NCI-H1092 treated with DMSO at 0.1 percent for 48 hours (cell line): ENCODE data around the gene RPH3AL.
"Not testable (repeated sequence)": the region's sequence is repeated elsewhere in the genome, so short reads cannot be mapped to it uniquely, and the experiment has no call there.

Experiments used
- DNase-seq: peaks from one replicate; lab custom pipeline; 2025; lab: John Stamatoyannopoulos, UW

Gene RPH3AL

GRCh38 chr17:202501-202951 lies 150.1 kb downstream of the RPH3AL start:
- DNase-seq = no peak

GRCh38 chr17:201736-202135 lies 150.9 kb downstream of the RPH3AL start:
- not testable (repeated sequence) for DNase-seq

- not testable (repeated sequence) for DNase-seq
These were observed 151.3 kb downstream of the RPH3AL start for GRCh38 chr17:201257-201656.

GRCh38 chr17:200586-200985 lies 152.0 kb downstream of the RPH3AL start:
- DNase-seq = no peak

- no peak for DNase-seq
These were observed 152.6 kb downstream of the RPH3AL start for GRCh38 chr17:199806-200545.

- no peak for DNase-seq
These were observed 153.4 kb downstream of the RPH3AL start for GRCh38 chr17:199191-199604.

GRCh38 chr17:198225-198624 lies 154.4 kb downstream of the RPH3AL start:
- not testable (repeated sequence) for DNase-seq

- DNase-seq = no peak
These were observed 155.3 kb downstream of the RPH3AL start for GRCh38 chr17:197352-197751.

GRCh38 chr17:194828-195602 lies 157.6 kb downstream of the RPH3AL start:
- no peak for DNase-seq

- DNase-seq = no peak
These were observed 158.5 kb downstream of the RPH3AL start for GRCh38 chr17:193841-194806.

- DNase-seq = no peak
These were observed 159.2 kb downstream of the RPH3AL start for GRCh38 chr17:193426-193810.

- DNase-seq = no peak
These were observed 159.8 kb downstream of the RPH3AL start for GRCh38 chr17:192666-193425.

GRCh38 chr17:189444-189843 lies 163.2 kb downstream of the RPH3AL start:
- DNase-seq = no peak

- DNase-seq = no peak
These were observed 165.5 kb downstream of the RPH3AL start for GRCh38 chr17:187130-187529.

GRCh38 chr17:185445-186138 lies 167.0 kb downstream of the RPH3AL start:
- no peak for DNase-seq

GRCh38 chr17:183021-183420 lies 169.6 kb downstream of the RPH3AL start:
- no peak for DNase-seq

GRCh38 chr17:182050-182751 lies 170.4 kb downstream of the RPH3AL start:
- DNase-seq = no peak

- DNase-seq = no peak
These were observed 171.2 kb downstream of the RPH3AL start, which contains the start of gene DOC2B for GRCh38 chr17:181245-182049. DOC2B (minus strand) TSS chr17:181650; CDS start chr17:181479, 171 bp downstream.
